ENCODE measurements around the gene UBE2L5. TPM values are rescaled to one million over a fixed set of nuclear protein-coding genes. Genes with fewer than 3 reads are reported as not detected.

Gene UBE2L5
- total RNA-seq, 1 donor from 2014 or later, result 0.26 TPM

DNA sequence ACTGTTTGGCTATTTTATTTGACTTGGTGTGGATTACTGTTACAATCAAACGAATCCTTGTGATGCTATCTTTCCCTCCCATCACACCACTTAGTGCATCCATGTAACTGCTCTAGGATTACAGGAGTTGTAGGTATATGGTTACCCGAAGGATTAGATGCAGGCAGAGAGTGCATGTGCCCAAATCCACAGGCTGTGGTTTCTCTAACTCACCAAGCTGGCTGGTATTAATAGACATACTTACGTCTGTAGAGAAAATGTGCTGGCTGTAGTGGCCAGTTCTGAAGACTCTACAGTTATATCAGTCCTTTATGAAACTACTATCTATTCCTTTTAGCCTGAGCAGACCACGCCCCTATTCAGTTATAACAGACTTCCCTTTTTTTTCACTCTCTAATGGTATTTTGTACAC is 44.6 kb downstream of the UBE2L5 start:
- DNase-seq (ENCODE audit: low spot score), result no peak

DNA sequence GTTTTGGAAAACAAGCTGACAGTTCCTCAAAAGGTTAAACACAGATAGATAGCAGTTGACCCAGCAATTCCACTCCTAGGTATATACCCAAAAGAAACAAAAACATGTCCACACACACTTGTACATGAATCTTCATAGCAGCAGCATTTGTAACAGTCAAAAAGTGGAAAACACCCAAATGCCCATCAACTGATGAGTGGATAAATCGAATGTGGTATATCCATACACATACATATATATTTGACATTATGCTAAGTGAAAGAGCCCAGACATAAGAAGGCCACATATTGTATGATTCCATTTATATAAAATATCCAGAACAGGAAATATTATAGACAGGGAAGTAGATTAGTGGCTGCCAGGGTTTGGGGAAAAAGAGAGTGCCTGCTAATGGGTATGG is 51.4 kb downstream of the UBE2L5 start:
- no peak for DNase-seq (ENCODE audit: low spot score)

DNA sequence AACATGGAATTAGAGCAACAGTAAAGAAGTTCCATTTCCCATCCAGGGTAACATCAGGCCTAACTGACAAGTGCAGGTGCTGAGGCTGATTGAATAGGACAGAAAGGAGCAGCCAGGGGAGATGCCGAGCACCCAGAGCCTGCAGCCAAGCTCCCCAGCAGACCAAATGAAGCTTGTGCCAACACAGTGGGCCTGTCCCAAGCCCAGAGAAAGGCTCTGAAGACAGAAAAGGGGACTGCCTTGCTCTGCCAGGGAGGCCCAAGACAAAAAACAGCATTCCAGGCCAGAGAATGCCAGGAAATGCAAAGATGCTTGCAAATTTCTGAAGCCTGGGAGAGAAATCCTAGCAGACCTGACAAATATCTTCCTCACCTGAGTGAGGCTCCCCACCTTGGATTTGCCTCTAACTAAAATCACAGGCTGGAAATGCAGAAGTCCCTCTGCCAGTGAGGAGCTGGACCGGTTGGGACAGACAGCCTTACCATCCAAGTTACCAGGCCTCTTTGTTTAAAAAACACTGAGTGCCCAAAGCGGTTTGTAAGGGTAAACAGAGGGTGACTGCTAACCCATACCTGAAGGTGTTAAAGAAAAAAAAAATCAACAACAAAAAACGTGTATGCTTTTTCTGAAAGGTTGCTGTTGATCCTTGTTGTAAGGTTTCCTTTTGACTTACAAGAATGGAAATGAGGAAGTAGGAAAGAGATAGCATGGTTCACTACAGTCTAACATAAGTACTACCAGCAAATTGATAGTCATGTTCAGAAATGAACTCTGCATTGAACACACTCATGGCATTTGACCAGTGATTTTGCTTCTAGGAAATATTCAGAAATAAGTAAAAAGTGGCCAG is 55.3 kb downstream of the UBE2L5 start:
- DNase-seq (ENCODE audit: low spot score), result no peak

Other genes starting within 250 kb of the UBE2L5 start
- gene KATNAL1, start 114.9 kb upstream of the UBE2L5 start, total RNA-seq, result 31.6 TPM
- gene HMGB1, start 43.4 kb downstream of the UBE2L5 start, total RNA-seq, result 209 TPM
- gene USPL1, start 195.4 kb downstream of the UBE2L5 start, total RNA-seq, result 17.1 TPM